ENCODE results near the gene RNGTT. TPM values are rescaled to one million over a fixed set of nuclear protein-coding genes. Genes with fewer than 3 reads are reported as not detected.

Gene RNGTT
- total RNA-seq, 6 experiments from 2014 or later, result 16.0 to 17.4 (median 16.8) TPM

- peaks cover 11% of the 10 kb centered on the region for H3K4me1 Mint-ChIP-seq (ENCODE audit: low read depth)
- no peak for DNase-seq
- H3K27ac Mint-ChIP-seq, result no peak overlapping the region
- no peak for TF ChIP-seq CTCF (IDR thresholded peaks at IDR 0.05)
- no peaks in the 10 kb centered on the region; the same call in none of the 2 replicates for H3K27me3 Mint-ChIP-seq (ENCODE audit: insufficient read depth)
- no peak overlapping the region for H3K4me3 Mint-ChIP-seq
- no peaks in the 10 kb centered on the region for H3K9me3 Mint-ChIP-seq
- peaks cover 18% of the 10 kb centered on the region for H3K36me3 Mint-ChIP-seq (ENCODE audit: low read depth)
These were observed 42.4 kb downstream of the RNGTT start for GRCh38 chr6:88920774-88921733.

GRCh38 chr6:88920088-88920487 is 43.3 kb downstream of the RNGTT start:
- Mint-ChIP-seq H3K4me3 (no peak overlapping the region), H3K9me3 (peaks cover 3% of the 10 kb centered on the region; the same call in 1 of the 2 replicates), H3K27me3 (ENCODE audit: insufficient read depth) (no peaks in the 10 kb centered on the region; the same call in none of the 2 replicates), H3K27ac (no peak overlapping the region), H3K36me3 (ENCODE audit: low read depth) (peaks cover 21% of the 10 kb centered on the region), H3K4me1 (ENCODE audit: low read depth) (peaks cover 14% of the 10 kb centered on the region)
- no peak for TF ChIP-seq CTCF (IDR thresholded peaks at IDR 0.05)
- no peak for DNase-seq

- Mint-ChIP-seq H3K9me3 (peaks cover 6% of the 10 kb centered on the region; the same call in 1 of the 2 replicates), H3K27ac (no peak overlapping the region), H3K4me1 (ENCODE audit: low read depth) (peaks cover 24% of the 10 kb centered on the region), H3K36me3 (ENCODE audit: low read depth) (peaks cover 24% of the 10 kb centered on the region), H3K27me3 (ENCODE audit: insufficient read depth) (no peaks in the 10 kb centered on the region; the same call in none of the 2 replicates), H3K4me3 (no peak overlapping the region)
- peak; percentile 69 for TF ChIP-seq CTCF (IDR thresholded peaks at IDR 0.05)
- DNase-seq, result no peak
These were observed 44.4 kb downstream of the RNGTT start for GRCh38 chr6:88919032-88919431.

GRCh38 chr6:88916615-88917208 is 46.7 kb downstream of the RNGTT start:
- Mint-ChIP-seq H3K9me3 (peaks cover 6% of the 10 kb centered on the region; the same call in 1 of the 2 replicates), H3K27me3 (ENCODE audit: insufficient read depth) (no peaks in the 10 kb centered on the region; the same call in none of the 2 replicates), H3K36me3 (ENCODE audit: low read depth) (peaks cover 16% of the 10 kb centered on the region), H3K4me1 (ENCODE audit: low read depth) (peaks cover 18% of the 10 kb centered on the region), H3K27ac (no peak overlapping the region), H3K4me3 (no peak overlapping the region)
- no peak for DNase-seq
- no peak for TF ChIP-seq CTCF (IDR thresholded peaks at IDR 0.05)

GRCh38 chr6:88914895-88915598 is 48.4 kb downstream of the RNGTT start:
- Mint-ChIP-seq H3K36me3 (ENCODE audit: low read depth) (peaks cover 16% of the 10 kb centered on the region), H3K4me3 (no peak overlapping the region), H3K27ac (no peak overlapping the region), H3K9me3 (peaks cover 6% of the 10 kb centered on the region; the same call in 1 of the 2 replicates), H3K27me3 (ENCODE audit: insufficient read depth) (no peaks in the 10 kb centered on the region; the same call in none of the 2 replicates), H3K4me1 (ENCODE audit: low read depth) (peaks cover 29% of the 10 kb centered on the region)
- DNase-seq, result peak; percentile 67
- no peak for TF ChIP-seq CTCF (IDR thresholded peaks at IDR 0.05)

All from HFFc6 (cell line).